ENCODE measurements around the gene EIF3D.

The EIF3D gene

DNA sequence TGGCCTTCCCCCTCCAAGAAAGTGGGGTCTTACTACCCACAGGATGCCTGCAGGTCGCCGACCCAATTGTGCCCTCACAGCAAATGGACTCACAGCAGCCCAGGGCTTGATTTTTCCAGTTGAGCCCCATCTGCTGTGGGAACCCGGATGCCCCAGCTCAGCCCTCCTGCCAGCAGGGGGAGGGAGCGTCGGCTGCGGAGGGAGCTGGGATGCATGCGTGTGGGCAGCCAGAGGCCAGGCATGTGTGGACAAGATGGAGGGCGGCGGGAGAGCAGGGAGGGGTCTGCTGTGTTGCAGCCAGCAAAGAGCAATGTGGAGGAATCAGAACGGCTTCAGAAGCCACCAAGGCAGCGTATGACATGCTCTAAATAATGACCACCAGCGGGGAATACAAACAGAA is 41.0 kb upstream of the EIF3D start:
- H3K79me2 ChIP-seq (ENCODE audit: control insufficient read depth, low read length): no peaks in the 10 kb centered on the region
- TF ChIP-seq EZH2phosphoT487 (IDR thresholded peaks at IDR 0.05; ENCODE audit: borderline replicate concordance, low read length): no peak
- TF ChIP-seq, protein P1, sequence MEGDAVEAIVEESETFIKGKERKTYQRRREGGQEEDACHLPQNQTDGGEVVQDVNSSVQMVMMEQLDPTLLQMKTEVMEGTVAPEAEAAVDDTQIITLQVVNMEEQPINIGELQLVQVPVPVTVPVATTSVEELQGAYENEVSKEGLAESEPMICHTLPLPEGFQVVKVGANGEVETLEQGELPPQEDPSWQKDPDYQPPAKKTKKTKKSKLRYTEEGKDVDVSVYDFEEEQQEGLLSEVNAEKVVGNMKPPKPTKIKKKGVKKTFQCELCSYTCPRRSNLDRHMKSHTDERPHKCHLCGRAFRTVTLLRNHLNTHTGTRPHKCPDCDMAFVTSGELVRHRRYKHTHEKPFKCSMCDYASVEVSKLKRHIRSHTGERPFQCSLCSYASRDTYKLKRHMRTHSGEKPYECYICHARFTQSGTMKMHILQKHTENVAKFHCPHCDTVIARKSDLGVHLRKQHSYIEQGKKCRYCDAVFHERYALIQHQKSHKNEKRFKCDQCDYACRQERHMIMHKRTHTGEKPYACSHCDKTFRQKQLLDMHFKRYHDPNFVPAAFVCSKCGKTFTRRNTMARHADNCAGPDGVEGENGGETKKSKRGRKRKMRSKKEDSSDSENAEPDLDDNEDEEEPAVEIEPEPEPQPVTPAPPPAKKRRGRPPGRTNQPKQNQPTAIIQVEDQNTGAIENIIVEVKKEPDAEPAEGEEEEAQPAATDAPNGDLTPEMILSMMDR (IDR thresholded peaks at IDR 0.05; ENCODE audit: low read depth, low read length, poor library complexity, severe bottlenecking): no peak
- H3K9me3 ChIP-seq (ENCODE audit: control insufficient read depth, insufficient read depth, low read length): no peaks in the 10 kb centered on the region
- H3K4me1 ChIP-seq (ENCODE audit: control insufficient read depth, low read length): no peaks in the 10 kb centered on the region
- peaks cover 3% of the 10 kb centered on the region; the same call in 1 of the 2 replicates for H3K27me3 ChIP-seq (ENCODE audit: control insufficient read depth, low read length)
- H4K20me1 ChIP-seq (ENCODE audit: control insufficient read depth, insufficient read depth, low read depth, low read length): no peaks in the 10 kb centered on the region
- no peaks in the 10 kb centered on the region for H3K36me3 ChIP-seq (ENCODE audit: control insufficient read depth, low read length)
- H3K4me3 ChIP-seq (ENCODE audit: low read length): no peak overlapping the region
- no peak overlapping the region for H3K4me2 ChIP-seq (ENCODE audit: low read length)
- no peaks in the 10 kb centered on the region for H3K9me2 ChIP-seq (replicated peaks; ENCODE audit: control insufficient read depth, low read length)
- no peak overlapping the region for H3K27ac ChIP-seq (ENCODE audit: low read depth, low read length)
- no peaks in the 10 kb centered on the region for H3F3A ChIP-seq (ENCODE audit: control insufficient read depth, insufficient read depth)

DNA sequence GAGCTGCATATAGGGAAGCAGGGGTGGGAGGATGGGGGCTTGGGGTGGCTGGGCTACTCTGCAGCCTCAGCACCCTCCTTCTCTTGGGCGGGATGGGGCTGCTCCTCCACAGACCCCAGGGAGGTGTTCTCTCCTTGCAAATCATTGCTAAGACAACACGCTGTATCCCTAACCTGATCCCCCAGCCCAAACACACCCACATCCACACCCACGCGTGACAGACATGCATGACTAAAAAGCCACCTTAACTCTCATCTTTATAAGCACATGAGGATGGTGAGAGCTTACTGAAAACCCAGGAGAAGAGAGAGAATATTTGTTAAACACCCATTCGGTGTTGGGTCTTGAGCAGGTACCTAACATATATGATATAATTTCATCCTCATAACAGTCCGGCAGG is 39.9 kb upstream of the EIF3D start:
- H3K9me3 ChIP-seq (ENCODE audit: control insufficient read depth, insufficient read depth, low read length): no peaks in the 10 kb centered on the region
- no peak for TF ChIP-seq EZH2phosphoT487 (IDR thresholded peaks at IDR 0.05; ENCODE audit: borderline replicate concordance, low read length)
- TF ChIP-seq, protein P1 (IDR thresholded peaks at IDR 0.05; ENCODE audit: low read depth, low read length, poor library complexity, severe bottlenecking): no peak

DNA sequence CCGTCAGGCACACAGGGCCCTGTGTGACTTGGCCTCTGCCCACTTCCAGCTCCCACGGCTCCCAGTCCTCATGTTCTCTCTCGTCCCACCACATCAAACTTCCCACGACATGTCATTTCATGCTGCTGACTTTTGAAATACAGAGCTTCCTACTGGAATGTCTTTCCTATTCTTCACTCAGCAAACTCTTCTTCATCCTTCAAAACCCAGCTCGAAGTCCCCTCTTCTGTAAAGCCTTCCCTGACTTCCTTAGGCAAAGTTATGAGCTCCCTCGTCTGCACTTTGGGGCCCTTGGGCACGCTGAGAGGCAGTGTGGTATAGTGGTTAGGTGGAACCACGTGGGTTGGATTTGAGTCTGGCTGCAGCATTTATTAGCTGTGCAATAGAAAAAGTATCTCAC is 37.8 kb upstream of the EIF3D start:
- no peaks in the 10 kb centered on the region for H3K9me2 ChIP-seq (replicated peaks; ENCODE audit: control insufficient read depth, low read length)

More for the DNA sequence above, 39.9 kb upstream of the EIF3D start:
- Histone ChIP-seq H3K27me3 (ENCODE audit: control insufficient read depth, low read length) (peaks cover 3% of the 10 kb centered on the region; the same call in 1 of the 2 replicates), H3K27ac (ENCODE audit: low read depth, low read length) (no peak overlapping the region), H3K4me2 (ENCODE audit: low read length) (no peak overlapping the region), H3F3A (ENCODE audit: control insufficient read depth, insufficient read depth) (no peaks in the 10 kb centered on the region), H3K9me2 (replicated peaks; ENCODE audit: control insufficient read depth, low read length) (no peaks in the 10 kb centered on the region), H3K79me2 (ENCODE audit: control insufficient read depth, low read length) (no peaks in the 10 kb centered on the region), H3K4me3 (ENCODE audit: low read length) (no peak overlapping the region), H3K36me3 (ENCODE audit: control insufficient read depth, low read length) (no peaks in the 10 kb centered on the region), H3K4me1 (ENCODE audit: control insufficient read depth, low read length) (no peaks in the 10 kb centered on the region), H4K20me1 (ENCODE audit: control insufficient read depth, insufficient read depth, low read depth, low read length) (no peaks in the 10 kb centered on the region)

More for the DNA sequence above, 37.8 kb upstream of the EIF3D start:
- Histone ChIP-seq H4K20me1 (ENCODE audit: control insufficient read depth, insufficient read depth, low read depth, low read length) (no peaks in the 10 kb centered on the region), H3K79me2 (ENCODE audit: control insufficient read depth, low read length) (no peaks in the 10 kb centered on the region), H3F3A (ENCODE audit: control insufficient read depth, insufficient read depth) (no peaks in the 10 kb centered on the region), H3K27ac (ENCODE audit: low read depth, low read length) (no peak overlapping the region), H3K9me3 (ENCODE audit: control insufficient read depth, insufficient read depth, low read length) (no peaks in the 10 kb centered on the region), H3K36me3 (ENCODE audit: control insufficient read depth, low read length) (no peaks in the 10 kb centered on the region), H3K4me1 (ENCODE audit: control insufficient read depth, low read length) (no peaks in the 10 kb centered on the region), H3K4me3 (ENCODE audit: low read length) (no peak overlapping the region), H3K4me2 (ENCODE audit: low read length) (no peak overlapping the region), H3K27me3 (ENCODE audit: control insufficient read depth, low read length) (peaks cover 11% of the 10 kb centered on the region)
- TF ChIP-seq, protein P1 (IDR thresholded peaks at IDR 0.05; ENCODE audit: low read depth, low read length, poor library complexity, severe bottlenecking): no peak
- no peak for TF ChIP-seq EZH2phosphoT487 (IDR thresholded peaks at IDR 0.05; ENCODE audit: borderline replicate concordance, low read length)
